Endodermal cell (in vitro differentiated cells): Measurements from ENCODE around the gene BIRC7. TPM values are rescaled to one million over a fixed set of nuclear protein-coding genes. Genes with fewer than 3 reads are reported as not detected.

ENCODE experiments used
- DNase-seq: peaks from one replicate; pipeline ENCODE4 v3.0.0-alpha.2; 2017
- H3K27ac ChIP-seq: 2 replicates; pipeline ENCODE4 v1.5.1; 2013; ENCODE audit warnings: mild to moderate bottlenecking, low read depth, low read length, moderate library complexity
- H3K27me3 ChIP-seq: 2 replicates; pipeline ENCODE4 v1.6.1; 2013; ENCODE audit warnings: mild to moderate bottlenecking, low read length, moderate library complexity; ENCODE audit not compliant: insufficient read depth, control insufficient read depth, poor library complexity, severe bottlenecking
- H3K36me3 ChIP-seq: 2 replicates; pipeline ENCODE4 v1.7.0; 2013; ENCODE audit warnings: mild to moderate bottlenecking, low read length, moderate library complexity; ENCODE audit not compliant: control insufficient read depth, insufficient read depth
- H3K4me1 ChIP-seq: one replicate; pipeline ENCODE4 v1.7.0; 2013; ENCODE audit warnings: low read length; ENCODE audit not compliant: control insufficient read depth, insufficient read depth
- H3K4me3 ChIP-seq: 2 replicates; pipeline ENCODE4 v1.5.1; 2013; ENCODE audit warnings: mild to moderate bottlenecking, low read length, moderate library complexity
- H3K9ac ChIP-seq: 2 replicates; pipeline ENCODE4 v1.6.1; 2013; ENCODE audit warnings: mild to moderate bottlenecking, low read length, moderate library complexity; ENCODE audit not compliant: poor library complexity, severe bottlenecking; ENCODE audit errors: extremely low read depth
- H3K9me3 ChIP-seq: 2 replicates; pipeline ENCODE4 v1.6.1; 2013; ENCODE audit warnings: mild to moderate bottlenecking, low read length, moderate library complexity; ENCODE audit not compliant: control insufficient read depth
- H3K27ac Mint-ChIP-seq: 2 replicates; pipeline ENCODE4 v1.8.0; 2020; ENCODE audit warnings: mixed read lengths
- H3K27me3 Mint-ChIP-seq: 2 replicates; pipeline ENCODE4 v1.8.0; 2021; ENCODE audit warnings: mild to moderate bottlenecking, mixed read lengths; ENCODE audit not compliant: insufficient read depth
- H3K36me3 Mint-ChIP-seq: 2 replicates; pipeline ENCODE4 v1.8.0; 2020; ENCODE audit warnings: low read depth, mixed read lengths
- H3K4me1 Mint-ChIP-seq: 2 replicates; pipeline ENCODE4 v1.8.0; 2020; ENCODE audit warnings: mixed read lengths
- H3K4me3 Mint-ChIP-seq: 2 replicates; pipeline ENCODE4 v1.8.0; 2020; ENCODE audit warnings: mild to moderate bottlenecking, moderate library complexity, mixed read lengths
- H3K9me3 Mint-ChIP-seq: 2 replicates; pipeline ENCODE4 v1.8.0; 2020; ENCODE audit warnings: mild to moderate bottlenecking, mixed read lengths
- CTCF ChIP-seq: fragments of 200-600 bp; sonication (generic); conservative IDR thresholded peaks from 2 replicates; pipeline ENCODE4 v1.5.0; 2021; ENCODE audit warnings: antibody characterized with exemption, mild to moderate bottlenecking
- WGBS, 2 experiments: methylation state at CpG; one replicate each; pipeline versions ENCODE4 v1.1.5 to v1.1.7; 2013; ENCODE audit warnings: missing lambda C conversion rate in 2 of 2, mixed read lengths in 1 of 2; ENCODE audit not compliant: insufficient coverage in 1 of 2, insufficient read length in 1 of 2; 5-methylcytosine and 5-hydroxymethylcytosine counted together
- total RNA-seq, 2 donors: library from RNA; stranded (reverse); fragmentation: NEBNext Ultra II Directional in 1 of 2; extraction: Animal tissue kit (Norgen Biotek cat#: 25700) in 1 of 2; gene quantifications; 2 replicates in 1 of 2; 3 replicates in 1 of 2; pipeline ENCODE4 v1.2.1, GENCODE V29; 2021

The BIRC7 gene
- total RNA-seq, 2 donors from 2014 or later, result not detected

DNA sequence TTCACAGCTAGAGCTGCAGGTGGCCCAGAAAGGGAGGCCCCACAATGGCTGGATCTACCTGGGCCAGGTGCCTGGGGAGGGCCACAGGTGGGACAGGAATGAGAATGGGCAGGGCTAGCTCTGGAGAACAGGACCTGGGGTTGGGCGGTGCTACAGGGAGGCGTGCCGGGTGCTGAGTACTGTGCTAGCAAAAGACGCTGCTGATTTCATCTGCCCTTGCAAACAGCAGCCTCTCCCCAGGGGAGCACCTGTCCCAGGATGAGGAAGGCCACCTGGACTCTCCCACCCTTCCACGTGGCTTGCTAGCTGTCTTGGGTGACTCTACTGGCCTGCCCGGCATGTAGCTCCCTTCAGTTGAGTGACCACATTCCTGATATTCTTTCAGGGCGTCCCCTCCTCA, 13.2 kb upstream of the BIRC7 start:
- no peak overlapping the region for H3K4me3 Mint-ChIP-seq
- no peaks in the 10 kb centered on the region for H3K4me1 Mint-ChIP-seq
- H3K9ac ChIP-seq, result no peak overlapping the region

DNA sequence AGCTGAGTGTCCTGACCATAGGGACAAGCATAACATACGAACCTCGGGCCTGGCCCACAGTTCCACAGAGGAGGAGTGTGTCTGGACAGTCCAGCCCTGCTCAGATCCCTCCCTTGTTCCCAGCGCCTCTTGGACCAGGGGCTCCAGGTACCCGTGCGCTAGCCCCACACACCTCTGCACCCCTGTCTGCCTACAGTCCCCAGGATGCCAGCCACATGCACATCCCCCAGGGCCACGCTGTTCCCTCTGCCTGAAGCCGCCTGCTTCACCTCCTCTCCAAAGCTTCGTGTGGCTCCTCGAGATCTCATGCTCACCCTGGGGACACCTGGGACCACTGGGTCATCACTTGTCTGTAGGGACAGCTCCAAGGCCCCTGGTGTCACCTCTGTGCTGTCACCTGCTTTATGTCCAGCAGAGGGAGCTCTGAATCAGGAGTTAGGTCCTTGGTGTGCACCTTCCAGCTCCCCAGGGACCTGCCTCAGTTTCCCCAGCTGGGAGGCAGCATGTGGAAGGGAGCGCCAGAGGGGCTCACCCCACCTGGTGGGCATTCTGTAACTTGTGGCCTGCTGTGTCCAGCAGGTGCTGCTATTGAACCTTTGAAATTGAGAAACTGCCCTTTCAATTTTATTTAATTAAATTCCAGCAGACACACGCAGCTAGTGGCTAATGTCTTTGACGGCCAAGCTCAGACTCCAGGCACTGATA, 12.4 kb upstream of the BIRC7 start:
- peaks cover 17% of the 10 kb centered on the region for H3K27me3 Mint-ChIP-seq
- no peaks in the 10 kb centered on the region for H3K9me3 Mint-ChIP-seq
- no peak overlapping the region for H3K27ac Mint-ChIP-seq
- no peaks in the 10 kb centered on the region for H3K4me1 Mint-ChIP-seq
- Histone ChIP-seq H3K9ac (no peak overlapping the region), H3K4me3 (no peak overlapping the region), H3K27ac (no peak overlapping the region), H3K9me3 (no peaks in the 10 kb centered on the region), H3K27me3 (peaks cover 11% of the 10 kb centered on the region), H3K4me1 (no peaks in the 10 kb centered on the region), H3K36me3 (no peaks in the 10 kb centered on the region)
- no peak overlapping the region for H3K4me3 Mint-ChIP-seq
- DNase-seq, result peak; percentile 89
- peak; percentile 93 for TF ChIP-seq CTCF
- no peaks in the 10 kb centered on the region for H3K36me3 Mint-ChIP-seq
- WGBS, 2 experiments, result 62 to 64% methylated on average over 7 to 12 of the region's 12 CpGs

More for the DNA sequence above, 13.2 kb upstream of the BIRC7 start:
- 80 to 95% methylated on average over 4 to 7 of the region's 7 CpGs for WGBS, 2 experiments
- Mint-ChIP-seq H3K9me3 (no peaks in the 10 kb centered on the region), H3K36me3 (no peaks in the 10 kb centered on the region), H3K27ac (no peak overlapping the region), H3K27me3 (peaks cover 17% of the 10 kb centered on the region)
- no peak for TF ChIP-seq CTCF
- Histone ChIP-seq H3K4me1 (no peaks in the 10 kb centered on the region), H3K9me3 (no peaks in the 10 kb centered on the region), H3K4me3 (no peak overlapping the region), H3K27ac (no peak overlapping the region), H3K27me3 (peaks cover 11% of the 10 kb centered on the region), H3K36me3 (no peaks in the 10 kb centered on the region)
- DNase-seq, result no peak

- H3K27ac Mint-ChIP-seq, result no peak overlapping the region
- no peak for DNase-seq
- no peaks in the 10 kb centered on the region for H3K4me1 Mint-ChIP-seq
- H3K9me3 Mint-ChIP-seq, result no peaks in the 10 kb centered on the region
- H3K4me3 Mint-ChIP-seq, result no peak overlapping the region
- Histone ChIP-seq H3K4me1 (no peaks in the 10 kb centered on the region), H3K4me3 (no peak overlapping the region), H3K9ac (no peak overlapping the region), H3K27me3 (peaks cover 11% of the 10 kb centered on the region), H3K9me3 (no peaks in the 10 kb centered on the region), H3K36me3 (no peaks in the 10 kb centered on the region), H3K27ac (peak overlapping the region; percentile 11)
- H3K36me3 Mint-ChIP-seq, result no peaks in the 10 kb centered on the region
- 76 to 81% methylated on average over 3 to 6 of the region's 6 CpGs for WGBS, 2 experiments
- no peak for TF ChIP-seq CTCF
- H3K27me3 Mint-ChIP-seq, result peaks cover 18% of the 10 kb centered on the region
Observed at GRCh38 chr20:63223826-63224207, 11.9 kb upstream of the BIRC7 start.
